ENCODE measurements around the gene ASGR1. TPM values are rescaled to one million over a fixed set of nuclear protein-coding genes. Genes with fewer than 3 reads are reported as not detected.
A peak's percentile ranks its signal among the peaks of the same experiment; 100 is the strongest.

The ASGR1 gene
- total RNA-seq, 2 experiments from 2014 or later = 1.1 to 2.2 TPM

Small RNA genes lying within 50 kb of the gene (microRNA-seq; reads per million reads assigned to microRNA genes)
- gene MIR324 (ENCODE audit: borderline replicate concordance) = 3,827 reads per million, percentile 94 among the genes with 10 or more reads in this experiment

Other genes with a start within 250 kb of the ASGR1 start
- gene ALOX12, start 183.3 kb downstream of the ASGR1 start, total RNA-seq = not detected
- gene RNASEK, start 166.7 kb downstream of the ASGR1 start, total RNA-seq = 100 to 1,000 TPM; 112 to 145 TPM
- under 1 TPM; 0.27 to 0.46 TPM for gene BCL6B, start 156.3 kb downstream of the ASGR1 start, total RNA-seq
- gene SLC16A13, start 143.4 kb downstream of the ASGR1 start, total RNA-seq = 1 to 10 TPM; 8.3 to 9.6 TPM
- gene SLC16A11, start 135.3 kb downstream of the ASGR1 start, total RNA-seq = 1 to 10 TPM; 1.2 to 1.5 TPM
- not detected for gene CLEC10A, start 99.1 kb downstream of the ASGR1 start, total RNA-seq
- gene ASGR2, start 64.5 kb downstream of the ASGR1 start, total RNA-seq = not detected
- gene DLG4, start 40.5 kb upstream of the ASGR1 start, total RNA-seq = 10 to 100 TPM; 11.7 to 15.4 TPM
- gene ACADVL, start 40.6 kb upstream of the ASGR1 start, total RNA-seq = 100 to 1,000 TPM; 263 to 345 TPM
- 10 to 100 TPM; 49.1 to 53.3 TPM for gene DVL2, start 55.1 kb upstream of the ASGR1 start, total RNA-seq
- gene PHF23, start 60.1 kb upstream of the ASGR1 start, total RNA-seq = 10 to 100 TPM; 23.6 to 35.2 TPM
- gene GABARAP, start 63.1 kb upstream of the ASGR1 start, total RNA-seq = 100 to 1,000 TPM; 123 to 162 TPM
- gene CTDNEP1, start 72.4 kb upstream of the ASGR1 start, total RNA-seq = 100 to 1,000 TPM; 158 to 203 TPM
- gene ELP5, start 72.8 kb upstream of the ASGR1 start, total RNA-seq = 10 to 100 TPM; 58.1 to 62.3 TPM
- under 1 TPM; 0.53 to 0.72 TPM for gene CLDN7, start 83.1 kb upstream of the ASGR1 start, total RNA-seq
- gene SLC2A4, start 102.3 kb upstream of the ASGR1 start, total RNA-seq = under 1 TPM; 0.16 to 0.25 TPM
- gene YBX2, start 115.3 kb upstream of the ASGR1 start, total RNA-seq = under 1 TPM; 0.34 to 0.67 TPM
- 100 to 1,000 TPM; 780 to 934 TPM for gene EIF5A, start 128.3 kb upstream of the ASGR1 start, total RNA-seq
- 10 to 100 TPM; 31.3 to 56.1 TPM for gene GPS2, start 136.0 kb upstream of the ASGR1 start, total RNA-seq
- 10 to 100 TPM; 22.5 to 29.1 TPM for gene NEURL4, start 150.0 kb upstream of the ASGR1 start, total RNA-seq
- 100 to 1,000 TPM; 343 to 375 TPM for gene ACAP1, start 157.2 kb upstream of the ASGR1 start, total RNA-seq
- 1 to 10 TPM; 5.0 to 6.1 TPM for gene KCTD11, start 172.8 kb upstream of the ASGR1 start, total RNA-seq
- gene TMEM95, start 175.8 kb upstream of the ASGR1 start, total RNA-seq = under 1 TPM in 1 of 2 experiments, not detected in 1; 0.16 TPM
- 1 to 10 TPM; 4.8 to 6.9 TPM for gene TNK1, start 201.7 kb upstream of the ASGR1 start, total RNA-seq
- 10 to 100 TPM; 69.3 to 78.9 TPM for gene PLSCR3, start 215.2 kb upstream of the ASGR1 start, total RNA-seq
- gene TMEM256, start 224.7 kb upstream of the ASGR1 start, total RNA-seq = 10 to 100 TPM; 55.8 to 58.1 TPM
- gene NLGN2, start 228.5 kb upstream of the ASGR1 start, total RNA-seq = 1 to 10 TPM; 7.0 to 7.1 TPM
- not detected for gene SPEM1, start 241.0 kb upstream of the ASGR1 start, total RNA-seq
- not detected for gene SPEM2, start 246.2 kb upstream of the ASGR1 start, total RNA-seq
- gene SPEM3, start 249.5 kb upstream of the ASGR1 start, total RNA-seq = not detected